K562 (cell line): Measurements from ENCODE around the gene UNC80. TPM values are rescaled to one million over a fixed set of nuclear protein-coding genes. Genes with fewer than 3 reads are reported as not detected.

Source experiments
- ADNP ChIP-seq: fragments of 200-800 bp; sonication (Bioruptor generic); IDR thresholded peaks from 2 replicates; pipeline ENCODE4 v1.6.1; 2016; ENCODE audit warnings: missing genetic modification characterization, missing compliant biosample characterization
- BMI1 ChIP-seq: fragments of 150-350 bp; IDR thresholded peaks from 2 replicates; pipeline ENCODE4 v1.6.1; 2014; ENCODE audit warnings: low read length
- GABPA ChIP-seq: fragments of 200-800 bp; sonication (Bioruptor generic); conservative IDR thresholded peaks from 2 replicates; pipeline ENCODE4 v1.6.1; 2016; ENCODE audit warnings: low read depth, missing genetic modification characterization, missing compliant biosample characterization
- ILF3 ChIP-seq: fragments of 450-650 bp; IDR thresholded peaks from 2 replicates; pipeline ENCODE4 v1.6.1; 2018; ENCODE audit warnings: antibody characterized with exemption, mild to moderate bottlenecking, moderate library complexity, borderline replicate concordance
- ILK ChIP-seq: fragments of 450-650 bp; IDR thresholded peaks from 2 replicates; pipeline ENCODE4 v1.6.1; 2016; ENCODE audit warnings: missing genetic modification characterization, low read depth, mild to moderate bottlenecking, missing compliant biosample characterization, moderate library complexity, borderline replicate concordance
- JUNB ChIP-seq: fragments of 450-650 bp; formaldehyde crosslinking; conservative IDR thresholded peaks from 2 replicates; pipeline ENCODE4 v1.4.0; 2020; ENCODE audit warnings: mild to moderate bottlenecking
- KDM1A ChIP-seq, 2 experiments: fragments of 450-650 bp; IDR thresholded peaks; 2 replicates each; pipeline ENCODE4 v1.6.1; 2016; ENCODE audit warnings: mild to moderate bottlenecking in 2 of 2
- NRF1 ChIP-seq, 2 experiments: fragments of 450-650 bp; IDR thresholded peaks in 1 of 2; conservative IDR thresholded peaks in 1 of 2; 2 replicates each; pipeline ENCODE4 v1.6.1; 2014; ENCODE audit warnings: mild to moderate bottlenecking in 2 of 2
- SAP30 ChIP-seq: fragments of 200-600 bp; sonication (generic); IDR thresholded peaks from 2 replicates; pipeline ENCODE4 v1.6.1; 2012; ENCODE audit warnings: borderline replicate concordance, low read depth, mild to moderate bottlenecking, moderate library complexity, low read length, control low read depth, inconsistent platforms; ENCODE audit not compliant: insufficient read depth, poor library complexity, severe bottlenecking
- SETDB1 ChIP-seq: IDR thresholded peaks from one replicate; pipeline ENCODE4 v1.6.1; 2012; ENCODE audit warnings: low read length, control low read depth, inconsistent platforms
- SIN3A ChIP-seq, 2 experiments: fragments of 150-350 bp in 1 of 2; IDR thresholded peaks; 2 replicates each; pipeline ENCODE4 v1.6.1; 2011 to 2016; ENCODE audit warnings: borderline replicate concordance in 2 of 2, low read depth in 2 of 2, low read length in 2 of 2, mild to moderate bottlenecking in 2 of 2, moderate library complexity in 2 of 2; ENCODE audit not compliant: control insufficient read depth in 1 of 2
- SMAD1 ChIP-seq: fragments of 150-350 bp; IDR thresholded peaks from 2 replicates; pipeline ENCODE4 v1.6.1; 2014; ENCODE audit warnings: low read length, low read depth; ENCODE audit not compliant: partially characterized antibody
- SP2 ChIP-seq: IDR thresholded peaks from 2 replicates; pipeline ENCODE4 v1.6.1; 2011; ENCODE audit warnings: mild to moderate bottlenecking, low read depth, low read length, moderate library complexity; ENCODE audit not compliant: poor library complexity, severe bottlenecking; ENCODE audit errors: extremely low read depth
- SPI1 ChIP-seq: IDR thresholded peaks from 2 replicates; pipeline ENCODE4 v1.6.1; 2011; ENCODE audit warnings: low read depth, low read length, control low read depth, borderline replicate concordance
- WHSC1 ChIP-seq: IDR thresholded peaks from one replicate; pipeline ENCODE4 v1.6.1; 2012; ENCODE audit warnings: low read length, control low read depth, inconsistent platforms
- ZNF445 ChIP-seq: fragments of 250-450 bp; sonication (Bioruptor Pico); IDR thresholded peaks from 2 replicates; pipeline ENCODE4 v1.4.0; 2020; ENCODE audit warnings: low read depth, mild to moderate bottlenecking, moderate library complexity
- ZNF449 ChIP-seq: fragments of 250-450 bp; sonication (Bioruptor Pico); IDR thresholded peaks from 2 replicates; pipeline ENCODE4 v1.8.0; 2022; ENCODE audit warnings: moderate library complexity, mild to moderate bottlenecking, inconsistent platforms
- polyA plus RNA-seq, 8 experiments: library from polyadenylated mRNA; depleted of rRNA in 4 of 8; stranded (reverse) in 5 of 8; unstranded in 3 of 8; fragments of >200 nt; fragmentation: Nextera tagmentation in 2 of 8; fragmentation: Illumina TruSeq in 1 of 8; extraction: Ambion mirVana in 2 of 8; extraction: Trizol in 1 of 8; gene quantifications; 2 replicates each; pipeline versions ENCODE4 v1.2.1 to v1.2.3, GENCODE V29; 2011 to 2014; ENCODE audit warnings: inconsistent platforms in 1 of 8, missing spikeins in 1 of 8
- total RNA-seq, 7 experiments: library from RNA; depleted of rRNA in 6 of 7; stranded (reverse); fragments of >200 nt in 6 of 7; fragmentation: Illumina TruSeq in 2 of 7; extraction: Trizol in 2 of 7; gene quantifications; 2 replicates each; pipeline versions ENCODE4 v1.2.1 to v1.2.3, GENCODE V29; 2011 to 2021; ENCODE audit warnings: low replicate concordance in 1 of 7
- TF ChIP-seq, protein P1 (sequence below): fragments of 250-450 bp; sonication (Bioruptor Pico); IDR thresholded peaks from 2 replicates; pipeline ENCODE4 v1.4.0; 2020; ENCODE audit warnings: mild to moderate bottlenecking, moderate library complexity, borderline replicate concordance
- TF ChIP-seq, protein P2 (sequence below), 2 experiments: fragments of 450-650 bp; conservative IDR thresholded peaks; 2 replicates each; pipeline ENCODE4 v1.6.1; 2017; ENCODE audit warnings: mild to moderate bottlenecking in 2 of 2, moderate library complexity in 2 of 2

The UNC80 gene
- total and polyA plus RNA-seq, 9 of the 15 experiments (the other 6 are each of a cell fraction or from before 2014, with no cell fraction given) = under 0.01 to 0.04 (median 0.01) TPM; not detected in 5

GRCh38 chr2:210002158-210003157, 230.8 kb downstream of the UNC80 start, which contains the start of gene RPE (continued):
- TF ChIP-seq, protein P1, sequence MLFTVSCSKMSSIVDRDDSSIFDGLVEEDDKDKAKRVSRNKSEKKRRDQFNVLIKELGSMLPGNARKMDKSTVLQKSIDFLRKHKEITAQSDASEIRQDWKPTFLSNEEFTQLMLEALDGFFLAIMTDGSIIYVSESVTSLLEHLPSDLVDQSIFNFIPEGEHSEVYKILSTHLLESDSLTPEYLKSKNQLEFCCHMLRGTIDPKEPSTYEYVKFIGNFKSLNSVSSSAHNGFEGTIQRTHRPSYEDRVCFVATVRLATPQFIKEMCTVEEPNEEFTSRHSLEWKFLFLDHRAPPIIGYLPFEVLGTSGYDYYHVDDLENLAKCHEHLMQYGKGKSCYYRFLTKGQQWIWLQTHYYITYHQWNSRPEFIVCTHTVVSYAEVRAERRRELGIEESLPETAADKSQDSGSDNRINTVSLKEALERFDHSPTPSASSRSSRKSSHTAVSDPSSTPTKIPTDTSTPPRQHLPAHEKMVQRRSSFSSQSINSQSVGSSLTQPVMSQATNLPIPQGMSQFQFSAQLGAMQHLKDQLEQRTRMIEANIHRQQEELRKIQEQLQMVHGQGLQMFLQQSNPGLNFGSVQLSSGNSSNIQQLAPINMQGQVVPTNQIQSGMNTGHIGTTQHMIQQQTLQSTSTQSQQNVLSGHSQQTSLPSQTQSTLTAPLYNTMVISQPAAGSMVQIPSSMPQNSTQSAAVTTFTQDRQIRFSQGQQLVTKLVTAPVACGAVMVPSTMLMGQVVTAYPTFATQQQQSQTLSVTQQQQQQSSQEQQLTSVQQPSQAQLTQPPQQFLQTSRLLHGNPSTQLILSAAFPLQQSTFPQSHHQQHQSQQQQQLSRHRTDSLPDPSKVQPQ (CRISPR knock-in tag) = no peak
- TF ChIP-seq ILF3 = no peak
- TF ChIP-seq SMAD1 = no peak
- no peak for TF ChIP-seq JUNB (CRISPR knock-in tag)
- TF ChIP-seq ILK (tag) = no peak
- TF ChIP-seq KDM1A (IDR thresholded peaks at IDR 0.05) = no peak
- no peak for TF ChIP-seq ADNP
- TF ChIP-seq WHSC1 = no peak
- peak in 1 of 2 experiments; percentile 37; a peak in 1 of 4 replicates for TF ChIP-seq SIN3A (IDR thresholded peaks at IDR 0.05; ENCODE audit: borderline replicate concordance in 2 of 2, control insufficient read depth in 1 of 2, low read depth in 2 of 2, low read length in 2 of 2)
- TF ChIP-seq NRF1 (conservative IDR thresholded peaks at IDR 0.05 in 1 of 2, IDR thresholded peaks at IDR 0.05 in 1 of 2) = peak; percentile 43 to 54
- peak; percentile 40 for TF ChIP-seq SP2
- no peak for TF ChIP-seq ZNF449 (CRISPR knock-in tag)
- peak; percentile 94 for TF ChIP-seq GABPA (tag)
- TF ChIP-seq SAP30 = peak; percentile 61
- TF ChIP-seq ZNF445 (CRISPR knock-in tag) = no peak
- TF ChIP-seq SETDB1 = no peak
- TF ChIP-seq SPI1 = peak; percentile 68
- TF ChIP-seq, protein P2, sequence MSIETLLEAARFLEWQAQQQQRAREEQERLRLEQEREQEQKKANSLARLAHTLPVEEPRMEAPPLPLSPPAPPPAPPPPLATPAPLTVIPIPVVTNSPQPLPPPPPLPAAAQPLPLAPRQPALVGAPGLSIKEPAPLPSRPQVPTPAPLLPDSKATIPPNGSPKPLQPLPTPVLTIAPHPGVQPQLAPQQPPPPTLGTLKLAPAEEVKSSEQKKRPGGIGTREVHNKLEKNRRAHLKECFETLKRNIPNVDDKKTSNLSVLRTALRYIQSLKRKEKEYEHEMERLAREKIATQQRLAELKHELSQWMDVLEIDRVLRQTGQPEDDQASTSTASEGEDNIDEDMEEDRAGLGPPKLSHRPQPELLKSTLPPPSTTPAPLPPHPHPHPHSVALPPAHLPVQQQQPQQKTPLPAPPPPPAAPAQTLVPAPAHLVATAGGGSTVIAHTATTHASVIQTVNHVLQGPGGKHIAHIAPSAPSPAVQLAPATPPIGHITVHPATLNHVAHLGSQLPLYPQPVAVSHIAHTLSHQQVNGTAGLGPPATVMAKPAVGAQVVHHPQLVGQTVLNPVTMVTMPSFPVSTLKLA (conservative IDR thresholded peaks at IDR 0.05) = peak in 1 of 2 experiments; percentile 76; a peak in 3 of 4 replicates
- no peak for TF ChIP-seq BMI1
